Skeletal muscle tissue (tissue), 4 donors: ENCODE results near the gene XRCC3. TPM values are rescaled to one million over a fixed set of nuclear protein-coding genes. Genes with fewer than 3 reads are reported as not detected.
A peak's percentile ranks its signal among the peaks of the same experiment; 100 is the strongest.
"Not testable (repeated sequence)": the region's sequence is repeated elsewhere in the genome, so short reads cannot be mapped to it uniquely, and the experiment has no call there.

Experiments used
- H3K27ac ChIP-seq: one replicate; pipeline ENCODE4 v1.7.0; 2013; ENCODE audit warnings: mild to moderate bottlenecking, low read depth, low read length, inconsistent platforms
- H3K27me3 ChIP-seq, 3 donors: one replicate each; pipeline ENCODE4 v1.7.0; 2013; ENCODE audit warnings: low read length in 3 of 3; ENCODE audit not compliant: control insufficient read depth in 3 of 3, insufficient read depth in 3 of 3
- H3K36me3 ChIP-seq, 3 donors: one replicate each; pipeline ENCODE4 v1.7.0; 2013; ENCODE audit warnings: low read length in 3 of 3; ENCODE audit not compliant: control insufficient read depth in 3 of 3, insufficient read depth in 3 of 3
- H3K4me1 ChIP-seq, 3 donors: one replicate each; pipeline ENCODE4 v1.7.0; 2013; ENCODE audit warnings: low read length in 3 of 3, mild to moderate bottlenecking in 3 of 3; ENCODE audit not compliant: control insufficient read depth in 3 of 3, insufficient read depth in 3 of 3
- H3K4me3 ChIP-seq, 3 donors: one replicate each; pipeline ENCODE4 v1.7.0; 2013; ENCODE audit warnings: low read length in 3 of 3
- H3K9ac ChIP-seq, 3 donors: one replicate each; pipeline ENCODE4 v1.7.0; 2013; ENCODE audit warnings: low read length in 3 of 3, mild to moderate bottlenecking in 3 of 3, moderate library complexity in 2 of 3, low read depth in 1 of 3
- H3K9me3 ChIP-seq, 3 donors: one replicate each; pipeline ENCODE4 v1.7.0; 2013; ENCODE audit warnings: low read length in 3 of 3; ENCODE audit not compliant: control insufficient read depth in 3 of 3
- total RNA-seq: library from RNA; depleted of rRNA; stranded (reverse); fragments of >200 nt; gene quantifications from one replicate; pipeline ENCODE4 v1.2.3, GENCODE V29; 2014
- donor health status: Osteomylitis.

The XRCC3 gene
- total RNA-seq, 1 donor from 2014 or later = 2.1 TPM

GRCh38 chr14:103696070-103696402 is 19.2 kb downstream of the XRCC3 start:
- Histone ChIP-seq H3K27ac (no peak overlapping the region), H3K4me1 (peaks cover 57 to 84% (median 72%) of the 10 kb centered on the region in 3 donors)

GRCh38 chr14:103695296-103696069 is 19.8 kb downstream of the XRCC3 start:
- Histone ChIP-seq H3K27me3 (no peaks in the 10 kb centered on the region), H3K27ac (no peak overlapping the region), H3K36me3 (peaks cover 18 to 32% (median 29%) of the 10 kb centered on the region in 3 donors), H3K4me3 (no peak overlapping the region), H3K9me3 (no peaks in the 10 kb centered on the region), H3K9ac (no peak overlapping the region), H3K4me1 (peaks cover 52 to 78% (median 67%) of the 10 kb centered on the region in 3 donors)

More at GRCh38 chr14:103696070-103696402, 19.2 kb downstream of the XRCC3 start:
- H3K36me3 ChIP-seq = peaks cover 17 to 34% (median 29%) of the 10 kb centered on the region in 3 donors
- H3K9ac ChIP-seq = peak overlapping the region in 1 of 3 donors; percentile 57
- H3K27me3 ChIP-seq = no peaks in the 10 kb centered on the region
- no peaks in the 10 kb centered on the region for H3K9me3 ChIP-seq
- no peak overlapping the region for H3K4me3 ChIP-seq

GRCh38 chr14:103694572-103695026 is 20.7 kb downstream of the XRCC3 start:
- Histone ChIP-seq H3K9me3 (no peaks in the 10 kb centered on the region), H3K4me1 (peaks cover 44 to 70% (median 58%) of the 10 kb centered on the region in 3 donors), H3K27me3 (no peaks in the 10 kb centered on the region), H3K9ac (peak overlapping the region in 1 of 3 donors; percentile 33), H3K4me3 (no peak overlapping the region), H3K36me3 (peaks cover 24 to 35% (median 28%) of the 10 kb centered on the region in 3 donors), H3K27ac (no peak overlapping the region)

GRCh38 chr14:103693515-103693914 is 21.7 kb downstream of the XRCC3 start:
- Histone ChIP-seq H3K27me3 (no peaks in the 10 kb centered on the region), H3K27ac (peak overlapping the region; percentile 8), H3K4me3 (no peak overlapping the region), H3K4me1 (peaks cover 43 to 59% (median 49%) of the 10 kb centered on the region in 3 donors), H3K36me3 (peaks cover 22 to 38% (median 35%) of the 10 kb centered on the region in 3 donors), H3K9ac (no peak overlapping the region), H3K9me3 (no peaks in the 10 kb centered on the region)

GRCh38 chr14:103692871-103693270 is 22.4 kb downstream of the XRCC3 start:
- Histone ChIP-seq H3K9ac (peak overlapping the region in 1 of 3 donors; percentile 33), H3K4me3 (no peak overlapping the region), H3K4me1 (peaks cover 39 to 53% (median 43%) of the 10 kb centered on the region in 3 donors), H3K27me3 (no peaks in the 10 kb centered on the region), H3K36me3 (peaks cover 22 to 40% (median 35%) of the 10 kb centered on the region in 3 donors), H3K27ac (peak overlapping the region; percentile 8), H3K9me3 (no peaks in the 10 kb centered on the region)

GRCh38 chr14:103692159-103692558 is 23.1 kb downstream of the XRCC3 start:
- Histone ChIP-seq H3K4me1 (peaks cover 32 to 46% (median 36%) of the 10 kb centered on the region in 3 donors), H3K9ac (no peak overlapping the region), H3K27ac (no peak overlapping the region), H3K9me3 (no peaks in the 10 kb centered on the region), H3K27me3 (no peaks in the 10 kb centered on the region), H3K36me3 (peaks cover 21 to 44% (median 34%) of the 10 kb centered on the region in 3 donors), H3K4me3 (no peak overlapping the region)

GRCh38 chr14:103691655-103692054 is 23.6 kb downstream of the XRCC3 start:
- not testable (repeated sequence) for H3K27me3 ChIP-seq, H3K4me3 ChIP-seq, H3K27ac ChIP-seq, H3K9me3 ChIP-seq, H3K9ac ChIP-seq
- Histone ChIP-seq H3K36me3 (peaks cover 26 to 48% (median 38%) of the 10 kb centered on the region in 3 donors), H3K4me1 (peaks cover 27 to 41% (median 31%) of the 10 kb centered on the region in 3 donors)

GRCh38 chr14:103690332-103690731 is 24.9 kb downstream of the XRCC3 start:
- Histone ChIP-seq H3K27me3 (no peaks in the 10 kb centered on the region), H3K36me3 (peaks cover 33 to 60% (median 45%) of the 10 kb centered on the region in 3 donors), H3K9ac (no peak overlapping the region), H3K4me3 (no peak overlapping the region), H3K27ac (no peak overlapping the region), H3K4me1 (peaks cover 21 to 36% (median 27%) of the 10 kb centered on the region in 3 donors), H3K9me3 (no peaks in the 10 kb centered on the region)

- Histone ChIP-seq H3K27me3 (no peaks in the 10 kb centered on the region), H3K4me1 (peaks cover 31 to 40% (median 32%) of the 10 kb centered on the region in 3 donors), H3K27ac (no peak overlapping the region), H3K9me3 (no peaks in the 10 kb centered on the region), H3K4me3 (no peak overlapping the region), H3K36me3 (peaks cover 32 to 59% (median 44%) of the 10 kb centered on the region in 3 donors), H3K9ac (no peak overlapping the region)
Observed at GRCh38 chr14:103688906-103689902, 26.0 kb downstream of the XRCC3 start.
